GM21528 (cell line): ENCODE measurements around the gene CTNND2.

ENCODE experiments used
- ATAC-seq: cut with Tn5 transposase; IDR thresholded peaks from one replicate; pipeline ENCODE4 v1.9.1; 2021; ENCODE audit warnings: mild to moderate bottlenecking, moderate library complexity; ENCODE audit not compliant: unreplicated experiment, low FRiP score

The CTNND2 gene

DNA sequence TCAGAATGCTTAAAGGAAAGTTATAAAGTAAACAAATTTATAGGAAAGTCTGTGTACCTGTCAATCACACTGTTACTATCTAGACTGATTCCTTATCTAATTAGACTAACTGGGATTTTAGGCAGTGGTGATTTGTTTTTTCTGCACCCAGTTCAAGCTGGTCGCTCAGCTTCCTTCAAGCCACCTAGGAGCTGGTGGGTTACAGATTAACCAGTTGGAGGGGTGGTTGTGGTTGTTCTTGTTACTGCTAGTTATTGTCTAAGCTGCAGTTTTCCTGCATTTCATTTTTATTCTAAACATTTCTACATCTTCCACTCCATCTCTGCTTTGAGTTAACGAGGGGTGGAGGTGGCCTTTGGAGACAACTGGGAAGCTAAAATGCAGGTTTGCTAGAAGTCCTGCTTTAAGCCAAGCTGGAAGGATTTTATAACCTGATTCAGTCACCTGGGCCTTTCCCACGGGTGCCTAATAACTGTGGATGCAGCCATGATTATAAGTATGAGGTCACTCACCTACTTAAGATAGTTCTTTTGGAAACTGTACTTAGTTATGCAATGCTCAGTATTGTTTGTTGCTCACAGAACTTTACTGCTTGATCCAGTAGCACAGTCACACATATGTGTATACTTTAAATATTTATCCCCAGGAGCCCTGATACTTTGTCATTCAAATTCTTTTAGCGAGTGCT, 839.3 kb downstream of the CTNND2 start:
- no peak for ATAC-seq

DNA sequence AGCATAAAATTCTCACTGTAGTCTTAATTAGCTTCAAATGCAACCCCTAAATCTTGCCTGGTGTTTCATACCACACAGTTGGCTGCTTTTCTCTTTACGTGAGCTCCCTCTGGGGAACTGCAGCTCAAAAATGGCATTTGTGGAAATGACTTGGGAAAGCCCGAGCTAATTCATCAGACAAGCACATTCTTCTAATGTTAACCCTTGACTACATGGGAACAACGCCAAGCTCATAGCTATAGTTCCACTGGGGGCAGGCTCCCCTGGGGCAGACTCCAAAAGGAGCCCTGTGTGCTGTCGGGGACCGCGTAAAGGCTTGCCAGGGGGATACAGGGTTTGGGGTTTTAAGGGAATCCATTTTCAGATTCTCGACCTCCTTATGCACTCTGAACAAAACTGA, 841.8 kb downstream of the CTNND2 start:
- ATAC-seq: no peak

- ATAC-seq: no peak
These were observed 847.7 kb downstream of the CTNND2 start for GRCh38 chr5:11056560-11056959.

DNA sequence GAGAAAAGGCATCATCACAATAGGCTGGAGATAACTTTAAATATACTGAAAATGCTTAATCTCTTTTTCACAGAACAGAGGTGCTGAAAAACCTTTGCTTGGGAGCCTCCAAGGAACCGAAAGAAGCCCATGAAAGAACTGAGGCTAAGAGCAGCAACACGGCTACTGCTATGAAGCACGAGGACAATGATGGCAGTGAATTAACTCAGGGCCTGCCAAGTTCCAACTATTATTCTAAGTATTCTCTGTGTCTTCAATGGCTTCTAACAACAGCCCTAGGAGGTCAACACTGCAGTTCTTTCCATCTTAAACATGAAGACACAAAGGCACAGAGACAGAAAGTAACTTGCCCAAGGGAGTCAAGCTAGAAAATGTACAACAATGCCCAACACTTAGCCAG, 850.2 kb downstream of the CTNND2 start:
- no peak for ATAC-seq

GRCh38 chr5:11052871-11053270, 851.4 kb downstream of the CTNND2 start:
- no peak for ATAC-seq

DNA sequence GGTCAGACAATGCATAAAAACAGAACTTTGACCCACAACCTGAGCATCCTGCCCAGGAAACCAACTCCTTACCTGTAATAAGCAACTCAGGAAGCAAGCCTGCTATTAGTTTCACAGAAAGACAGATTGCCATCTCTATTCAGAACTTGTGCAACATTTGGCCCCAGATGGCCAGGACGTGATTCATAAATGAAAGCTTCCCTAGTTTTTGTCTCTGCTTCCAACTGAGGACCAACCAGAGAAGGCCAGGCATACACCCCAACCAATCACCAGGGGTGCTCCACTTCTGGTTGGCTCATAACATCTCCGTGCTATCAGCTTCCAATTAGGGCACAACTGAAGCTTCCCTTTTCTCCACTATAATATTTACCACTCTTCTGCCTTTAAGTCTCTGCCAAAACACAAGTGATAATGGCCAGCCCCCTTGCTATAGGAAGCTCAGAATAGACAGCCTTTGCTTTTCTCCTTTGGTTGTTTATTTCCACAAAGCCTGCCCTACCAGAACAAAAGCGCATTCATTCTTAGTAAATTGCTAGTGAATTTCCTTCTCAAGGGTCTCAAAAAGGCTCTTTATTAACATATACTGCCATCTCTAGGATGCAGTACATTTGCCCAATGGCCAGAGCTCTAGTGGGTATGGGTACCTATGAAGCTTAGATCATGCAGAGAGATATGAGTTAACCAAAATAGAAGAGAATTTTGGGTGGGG, 853.5 kb downstream of the CTNND2 start:
- no peak for ATAC-seq

DNA sequence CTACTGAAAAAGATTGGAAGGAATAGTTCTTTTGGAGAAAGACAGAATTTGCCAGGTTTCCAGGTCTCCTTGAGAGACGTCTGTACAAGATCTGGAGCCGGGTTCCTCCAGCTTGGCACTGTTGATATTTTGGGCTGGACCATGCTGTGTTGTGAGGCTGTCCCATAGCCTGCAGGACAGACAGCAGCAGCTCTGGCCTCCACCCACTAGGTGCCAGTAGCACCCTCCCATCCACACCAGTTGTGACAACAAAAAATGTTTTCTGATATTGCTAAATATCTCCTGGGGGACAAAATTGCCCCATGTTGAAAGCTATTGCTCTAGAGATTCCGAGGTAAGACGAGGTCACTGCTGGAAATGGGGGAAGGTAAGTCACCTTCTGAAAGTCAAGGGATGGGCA, 855.5 kb downstream of the CTNND2 start:
- no peak for ATAC-seq

DNA sequence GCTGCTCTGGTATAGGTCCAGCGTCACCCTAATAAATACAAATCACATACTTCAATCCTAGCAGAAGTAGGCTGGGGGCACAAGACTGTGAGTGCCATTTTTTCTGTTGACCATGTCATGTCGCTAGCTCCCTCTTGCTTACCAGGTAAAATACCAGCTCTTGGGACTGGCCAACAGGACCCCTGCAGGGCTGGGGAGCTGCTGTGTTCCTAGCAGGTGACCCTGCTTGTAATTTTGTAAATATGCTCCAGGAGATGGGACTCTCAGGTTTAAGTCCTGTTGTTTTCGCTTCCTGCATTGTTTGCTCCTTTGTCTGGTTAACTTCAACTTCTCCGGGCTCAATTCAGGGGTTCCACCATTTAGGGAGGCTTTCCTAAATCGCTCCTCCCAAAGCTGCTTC, 856.6 kb downstream of the CTNND2 start:
- ATAC-seq: no peak

DNA sequence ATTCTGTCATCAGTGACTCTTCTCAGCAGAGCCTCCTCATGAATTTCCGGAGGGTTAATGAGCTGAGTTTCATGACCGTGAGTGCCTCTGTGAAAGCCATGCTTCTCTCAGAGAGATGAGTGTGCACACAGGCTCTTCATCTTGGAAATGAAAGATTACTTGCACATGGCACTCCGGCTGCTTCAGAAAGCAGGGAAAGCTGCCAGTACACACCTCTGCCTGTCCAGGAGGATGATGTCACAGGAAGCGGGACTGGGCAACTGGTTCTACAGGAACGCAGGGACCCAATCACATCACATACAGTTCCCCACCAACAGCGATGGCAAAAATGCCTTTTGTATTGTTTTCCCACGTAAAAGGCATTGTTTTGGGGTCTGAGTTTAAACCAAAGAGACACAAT, 857.2 kb downstream of the CTNND2 start:
- no peak for ATAC-seq

DNA sequence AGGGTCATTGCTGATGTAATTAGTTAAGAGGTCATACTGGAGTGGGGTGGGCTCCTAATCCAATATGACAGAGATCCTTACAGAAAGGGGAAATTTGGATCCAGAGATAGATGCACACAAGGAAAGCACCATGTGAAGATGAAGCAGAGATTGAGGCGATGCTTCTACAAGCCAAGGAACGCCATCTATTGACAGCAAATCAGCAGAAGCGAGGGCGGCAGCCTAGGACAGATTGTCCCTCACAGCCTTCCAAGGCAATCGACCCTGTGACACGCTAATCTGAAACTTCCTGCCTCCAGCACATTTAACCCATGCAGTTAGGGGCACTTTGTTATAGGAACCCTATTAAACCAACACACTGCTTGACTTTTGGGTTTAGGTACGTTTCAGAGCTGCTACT, 858.1 kb downstream of the CTNND2 start:
- ATAC-seq: no peak

DNA sequence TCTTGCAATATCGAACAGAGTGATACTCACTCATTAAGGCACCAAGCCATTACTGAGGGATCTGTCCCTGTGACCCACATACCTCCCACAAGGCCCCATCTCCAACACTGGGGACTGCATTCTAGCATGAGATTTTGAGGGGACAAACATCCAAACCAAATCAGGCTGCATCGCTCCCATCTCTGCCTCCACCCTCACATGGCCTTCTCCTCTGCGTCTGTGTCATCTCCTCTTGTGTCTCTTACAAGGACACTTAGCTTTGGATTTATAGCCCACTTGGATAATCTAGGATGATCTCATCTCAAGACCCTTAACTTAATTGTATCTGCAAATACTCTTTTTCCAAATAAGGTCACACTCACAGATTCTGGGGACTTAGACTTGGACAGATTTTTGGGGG, 858.8 kb downstream of the CTNND2 start:
- ATAC-seq: no peak

GRCh38 chr5:11044581-11044980, 859.7 kb downstream of the CTNND2 start:
- no peak for ATAC-seq

DNA sequence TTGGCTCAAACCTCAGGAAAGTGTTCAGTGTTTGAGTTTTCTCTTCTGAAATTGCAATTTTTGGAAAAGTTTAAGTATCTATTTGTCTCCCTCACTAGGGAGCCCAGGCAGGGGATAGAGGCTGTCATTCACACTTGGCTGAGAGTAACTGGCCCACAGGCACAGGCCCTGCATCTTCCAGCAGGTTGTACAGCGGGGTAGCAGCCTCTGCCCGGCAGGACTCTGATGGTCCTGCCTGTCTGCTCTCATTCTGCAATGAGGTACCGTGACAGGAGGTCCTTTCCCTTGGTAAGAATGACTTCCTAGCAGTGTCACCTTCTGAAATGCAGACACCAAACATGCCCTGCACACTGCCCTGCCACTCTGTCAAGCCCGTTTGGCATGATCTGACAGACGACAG, 860.4 kb downstream of the CTNND2 start:
- no peak for ATAC-seq

DNA sequence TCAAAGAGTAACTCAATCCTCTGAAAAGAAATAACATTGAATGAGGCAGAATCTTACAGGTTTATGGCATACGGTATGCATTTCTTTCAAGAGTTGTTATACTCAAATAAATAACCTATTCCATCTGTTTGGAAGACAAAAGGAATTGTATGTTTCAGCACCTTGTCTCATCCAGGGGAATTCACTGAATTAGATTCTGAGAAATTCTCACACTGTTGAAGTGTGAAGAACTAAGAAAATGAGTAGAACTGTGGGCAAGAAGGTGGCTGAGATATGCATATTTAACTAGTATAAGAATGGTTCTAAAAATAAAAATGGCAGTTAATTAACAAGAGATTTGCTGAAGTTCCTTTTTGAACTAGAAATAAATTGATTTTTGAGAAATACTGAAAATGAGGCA, 863.9 kb downstream of the CTNND2 start:
- no peak for ATAC-seq

DNA sequence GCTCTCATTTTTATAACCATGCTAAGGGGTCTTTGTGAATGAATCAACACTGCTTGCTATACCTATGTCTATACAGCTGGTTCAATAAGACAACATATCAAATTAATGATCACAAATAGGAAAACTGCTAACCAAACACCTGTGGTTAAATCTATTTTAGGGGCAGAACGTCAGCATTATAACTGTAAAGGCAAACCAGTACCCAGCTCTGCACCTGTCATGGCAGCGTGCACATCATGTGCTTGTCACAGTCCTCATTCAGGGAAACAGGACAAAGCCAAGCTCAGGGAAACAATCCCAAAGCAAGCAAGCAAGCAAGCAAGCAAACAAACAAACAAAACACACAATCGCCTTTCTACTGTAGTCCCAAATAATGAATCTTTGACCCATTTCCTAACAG, 865.5 kb downstream of the CTNND2 start:
- no peak for ATAC-seq

GRCh38 chr5:11037941-11038340, 866.3 kb downstream of the CTNND2 start:
- no peak for ATAC-seq

DNA sequence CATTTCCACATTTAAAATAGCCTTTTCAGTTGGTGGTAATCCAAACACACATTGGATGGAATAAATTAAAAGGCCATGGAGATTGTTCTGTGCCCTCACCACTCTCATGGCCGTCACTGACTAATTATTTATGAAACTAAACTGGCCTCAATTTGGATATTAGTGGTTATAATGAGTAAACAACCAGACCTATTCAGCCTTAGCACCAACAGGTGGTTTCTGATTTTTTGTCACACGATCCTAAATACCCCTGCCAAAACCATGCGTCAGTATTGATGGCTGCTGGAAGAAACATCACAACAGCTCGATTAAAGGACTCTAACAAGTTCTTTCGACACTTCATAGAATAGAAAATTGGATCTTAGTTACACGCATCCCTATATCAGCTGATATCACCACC, 867.2 kb downstream of the CTNND2 start:
- ATAC-seq: no peak

- ATAC-seq: no peak
These were observed 873.6 kb downstream of the CTNND2 start for GRCh38 chr5:11030671-11031070.

DNA sequence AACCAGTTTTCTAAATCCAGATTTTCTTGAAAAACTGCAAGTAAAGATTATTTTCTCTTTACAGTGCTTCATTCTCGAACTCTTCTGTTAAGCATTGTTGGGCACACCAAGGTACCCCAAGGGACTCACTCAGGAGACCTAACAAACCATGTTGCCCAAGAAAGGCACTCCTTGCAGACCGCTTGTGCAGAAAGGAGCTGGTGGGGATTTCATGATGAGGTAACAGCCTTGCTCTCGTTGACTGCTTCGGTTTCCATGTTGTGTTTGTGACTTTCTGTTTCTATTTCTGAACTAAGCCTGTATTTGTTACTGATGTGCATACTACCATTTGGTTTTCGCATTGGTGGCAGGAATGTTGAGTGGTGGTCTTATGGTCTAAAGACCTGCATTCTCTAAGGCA, 876.6 kb downstream of the CTNND2 start:
- peak; percentile 60 for ATAC-seq

DNA sequence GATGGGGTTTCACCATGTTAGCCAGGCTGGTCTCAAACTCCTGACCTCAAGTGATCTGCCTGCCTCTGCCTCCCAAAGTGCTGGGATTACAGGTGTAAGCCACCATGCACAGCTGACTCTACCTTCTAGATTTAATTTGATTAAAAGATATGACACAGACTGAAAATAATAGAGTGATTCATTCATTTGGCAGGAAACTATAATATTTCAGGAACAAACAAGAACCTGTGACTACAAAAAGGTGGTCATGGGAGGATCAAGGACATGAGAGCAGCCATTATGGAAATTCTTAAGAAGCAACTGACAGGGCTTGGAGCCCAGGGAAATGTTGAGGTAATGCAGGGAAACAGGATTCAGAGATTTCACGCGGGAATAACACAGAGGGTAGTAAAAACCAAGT, 877.7 kb downstream of the CTNND2 start:
- no peak for ATAC-seq

- no peak for ATAC-seq
These were observed 880.3 kb downstream of the CTNND2 start for GRCh38 chr5:11023945-11024344.

- ATAC-seq: no peak
These were observed 890.5 kb downstream of the CTNND2 start for GRCh38 chr5:11013793-11014192.
